HG02642 (cell line): ENCODE results near the gene CFAP70.
"Not testable (repeated sequence)": the region's sequence is repeated elsewhere in the genome, so short reads cannot be mapped to it uniquely, and the experiment has no call there.

ENCODE experiments used
- ATAC-seq: cut with Tn5 transposase; IDR thresholded peaks from one replicate; pipeline ENCODE4 v1.9.1; 2021; ENCODE audit warnings: mild to moderate bottlenecking; ENCODE audit not compliant: unreplicated experiment, poor library complexity

The CFAP70 gene

DNA sequence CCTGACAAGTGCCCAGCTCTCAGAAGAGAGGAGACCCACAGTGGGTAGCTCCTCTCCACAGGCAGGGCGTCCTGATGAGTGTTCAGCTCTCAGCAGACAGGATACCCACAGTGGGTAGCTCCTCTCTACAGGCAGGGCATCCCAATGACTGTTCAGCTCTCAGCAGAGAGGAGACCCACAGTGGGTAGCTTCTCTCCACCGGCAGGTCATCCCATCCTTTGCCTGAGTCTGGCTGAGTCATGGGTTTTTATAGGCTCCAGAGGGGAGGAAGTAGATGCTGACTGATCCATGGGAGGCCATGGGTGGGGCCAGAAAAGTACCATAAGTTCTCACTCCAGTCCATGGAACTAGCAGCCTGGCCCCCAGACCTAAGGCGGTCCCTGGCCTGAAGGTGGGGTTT lies 18.5 kb downstream of the CFAP70 start:
- ATAC-seq = no peak

GRCh38 chr10:73339436-73339835 lies 19.2 kb downstream of the CFAP70 start:
- ATAC-seq = no peak

- no peak for ATAC-seq
Observed at GRCh38 chr10:73338801-73339368, 19.8 kb downstream of the CFAP70 start.

DNA sequence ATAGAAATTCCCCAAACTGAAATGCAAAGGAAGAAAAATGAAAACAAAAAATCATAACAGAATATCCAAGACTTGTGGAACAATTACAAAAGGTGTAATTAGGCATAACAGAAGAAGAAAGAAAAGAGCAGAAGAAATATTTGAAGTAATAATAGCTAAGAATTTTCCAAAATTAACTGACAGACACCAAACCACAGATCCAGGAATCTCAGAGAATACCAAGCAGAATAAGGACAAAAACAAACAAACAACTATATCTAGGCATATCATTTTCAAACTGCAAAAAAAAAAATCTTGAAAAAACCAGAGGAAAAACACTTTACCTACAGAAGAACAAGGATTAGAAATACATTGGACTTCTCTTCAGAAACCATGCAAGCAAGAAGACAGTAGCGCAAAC lies 25.5 kb downstream of the CFAP70 start:
- no peak for ATAC-seq

DNA sequence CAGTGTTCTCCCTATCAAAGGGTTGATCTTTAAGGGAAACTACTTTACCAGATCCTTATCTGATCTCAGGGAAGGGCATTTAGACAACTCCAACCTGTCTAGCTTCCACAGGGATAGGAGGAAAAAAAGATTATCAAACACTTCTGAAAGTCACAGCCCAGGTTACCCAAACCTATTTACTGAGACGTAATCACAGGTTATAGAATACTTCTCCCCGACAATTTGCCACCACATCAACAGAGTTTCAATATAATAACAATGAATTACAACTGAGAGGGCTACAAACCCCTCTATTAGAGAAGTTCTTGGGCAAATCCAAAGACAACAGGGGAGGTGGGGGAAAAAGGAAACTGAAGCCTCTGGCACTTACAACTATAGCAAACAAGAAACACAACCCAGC lies 26.3 kb downstream of the CFAP70 start:
- ATAC-seq = no peak

DNA sequence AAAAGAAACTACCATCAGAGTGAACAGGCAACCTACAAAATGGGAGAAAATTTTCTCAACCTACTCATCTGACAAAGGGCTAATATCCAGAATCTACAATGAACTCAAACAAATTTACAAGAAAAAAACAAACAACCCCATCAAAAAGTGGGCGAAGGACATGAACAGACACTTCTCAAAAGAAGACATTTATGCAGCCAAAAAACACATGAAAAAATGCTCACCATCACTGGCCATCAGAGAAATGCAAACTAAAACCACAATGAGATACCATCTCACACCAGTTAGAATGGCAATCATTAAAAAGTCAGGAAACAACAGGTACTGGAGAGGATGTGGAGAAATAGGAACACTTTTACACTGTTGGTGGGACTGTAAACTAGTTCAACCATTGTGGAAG lies 30.1 kb downstream of the CFAP70 start:
- not testable (repeated sequence) for ATAC-seq

- ATAC-seq = not testable (repeated sequence)
Observed at GRCh38 chr10:73325290-73325689, 33.4 kb downstream of the CFAP70 start.

GRCh38 chr10:73323582-73323981 lies 35.1 kb downstream of the CFAP70 start:
- not testable (repeated sequence) for ATAC-seq

- no peak for ATAC-seq
Observed at GRCh38 chr10:73310475-73310874, 48.2 kb downstream of the CFAP70 start.

GRCh38 chr10:73307203-73307800 lies 51.4 kb downstream of the CFAP70 start:
- no peak for ATAC-seq

DNA sequence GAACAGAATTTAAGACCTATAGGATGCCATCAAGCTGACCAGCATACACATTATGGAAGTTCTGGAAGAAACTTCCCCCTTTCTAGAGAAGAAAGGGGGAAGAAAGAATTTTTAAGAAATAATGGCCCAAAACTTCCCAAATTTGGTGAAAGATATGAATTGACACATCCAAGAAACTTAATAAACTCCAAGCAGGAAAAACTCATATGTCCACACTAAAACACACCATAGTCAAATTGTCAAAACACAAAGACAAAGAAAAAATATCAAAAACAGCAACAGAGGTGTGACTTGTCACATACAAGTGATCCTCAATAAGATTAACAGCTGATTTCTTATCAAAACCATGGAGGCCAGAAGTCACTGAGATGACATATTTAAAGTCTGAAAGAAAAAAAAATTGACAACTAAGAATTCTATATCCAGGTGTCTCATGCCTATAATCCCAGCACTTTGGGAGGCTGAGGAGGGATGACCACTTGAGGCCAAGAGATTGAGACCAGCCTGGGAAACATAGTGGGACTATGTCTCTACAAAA lies 52.4 kb downstream of the CFAP70 start:
- ATAC-seq = no peak

- no peak for ATAC-seq
Observed at GRCh38 chr10:73296946-73297345, 61.7 kb downstream of the CFAP70 start.

- ATAC-seq = no peak
Observed at GRCh38 chr10:73293461-73293860, 65.2 kb downstream of the CFAP70 start.

- no peak for ATAC-seq
Observed at GRCh38 chr10:73289958-73290357, 68.7 kb downstream of the CFAP70 start.

GRCh38 chr10:73287441-73287840 lies 71.2 kb downstream of the CFAP70 start:
- no peak for ATAC-seq

- no peak for ATAC-seq
Observed at GRCh38 chr10:73281097-73281496, 77.6 kb downstream of the CFAP70 start.

- no peak for ATAC-seq
Observed at GRCh38 chr10:73264423-73264822, 94.2 kb downstream of the CFAP70 start.

DNA sequence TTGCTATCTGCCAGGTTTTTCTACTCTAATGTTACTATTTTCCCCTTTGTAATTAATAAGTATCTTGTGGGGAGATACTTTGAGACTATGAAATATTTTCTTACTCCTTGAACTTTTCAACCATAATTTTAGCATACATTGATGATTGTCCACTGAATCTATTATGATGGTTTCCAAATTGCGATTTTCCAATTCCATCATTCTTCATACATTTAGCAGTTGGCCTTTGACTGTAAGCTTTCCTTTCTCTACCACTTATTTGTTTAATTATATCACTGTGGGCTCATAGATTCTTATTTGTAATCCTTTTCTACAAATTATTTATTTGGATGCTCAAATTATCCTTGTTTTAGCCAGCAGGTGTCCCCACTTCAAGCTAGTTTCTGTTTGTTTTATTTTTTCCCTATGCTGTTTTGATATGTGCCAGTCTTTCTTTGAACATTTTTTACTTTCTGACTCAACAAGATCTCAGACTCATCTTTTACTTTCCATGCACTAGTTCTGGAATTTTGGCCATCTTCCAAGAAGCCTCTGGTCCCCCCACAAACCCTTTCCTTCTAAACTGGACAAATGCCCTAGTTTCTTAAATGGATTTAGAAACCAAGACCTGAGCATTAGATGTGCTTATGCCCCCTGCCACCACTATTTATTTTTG lies 94.8 kb downstream of the CFAP70 start:
- ATAC-seq = no peak

- no peak for ATAC-seq
Observed at GRCh38 chr10:73262880-73263555, 95.6 kb downstream of the CFAP70 start.

DNA sequence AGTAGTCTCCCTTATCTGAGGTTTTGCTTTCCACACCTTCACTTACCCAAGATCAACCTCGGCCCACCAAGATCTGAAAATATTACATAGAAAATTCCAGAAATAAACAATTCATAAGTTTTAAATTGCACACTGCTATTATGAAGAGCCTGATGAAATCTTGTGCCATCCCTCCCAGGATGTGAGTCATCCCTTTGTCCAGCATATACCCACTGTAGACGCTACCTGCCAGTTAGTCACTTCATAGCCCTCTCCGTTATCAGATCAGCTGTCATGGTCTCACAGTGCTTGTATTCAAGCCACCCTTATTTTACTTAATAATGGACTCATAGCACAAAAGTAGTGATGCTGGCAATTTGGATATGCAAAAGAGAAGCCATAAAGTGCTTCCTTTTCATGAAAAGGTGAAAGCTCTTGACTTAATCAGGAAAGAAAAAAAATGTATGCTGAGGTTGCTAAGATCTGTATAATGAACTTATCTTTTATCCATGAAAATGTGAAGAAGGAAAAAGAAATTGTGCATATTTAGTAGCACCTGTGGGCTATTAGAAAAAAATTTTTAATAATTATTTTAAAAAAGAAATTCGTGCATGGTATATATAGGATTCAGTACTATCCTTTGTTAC lies 96.4 kb downstream of the CFAP70 start:
- ATAC-seq = no peak
